Mesenchymal stem cell (in vitro differentiated cells and primary cell): Measurements from ENCODE around the gene DTNB.
A peak's percentile ranks its signal among the peaks of the same experiment; 100 is the strongest.

ENCODE experiments used
- DNase-seq: peaks from one replicate; pipeline ENCODE4 v3.0.0-alpha.2; 2013
- H2AFZ ChIP-seq: one replicate; pipeline ENCODE4 v1.6.1; 2013; ENCODE audit warnings: low read depth, mild to moderate bottlenecking, control low read depth, inconsistent platforms, low read length, moderate library complexity
- H2AK5ac ChIP-seq: 2 replicates; pipeline ENCODE4 v1.6.1; 2013; ENCODE audit warnings: low read length, moderate library complexity, mild to moderate bottlenecking, inconsistent platforms; ENCODE audit not compliant: severe bottlenecking
- H2BK120ac ChIP-seq: one replicate; pipeline ENCODE4 v1.6.1; 2013; ENCODE audit warnings: low read depth, mild to moderate bottlenecking, inconsistent platforms, low read length, moderate library complexity
- H2BK12ac ChIP-seq, 2 experiments: one replicate each; pipeline ENCODE4 v1.6.1; 2013; ENCODE audit warnings: inconsistent platforms in 2 of 2, low read length in 2 of 2, mild to moderate bottlenecking in 2 of 2, moderate library complexity in 2 of 2, control low read depth in 1 of 2
- H2BK15ac ChIP-seq: one replicate; pipeline ENCODE4 v1.6.1; 2013; ENCODE audit warnings: mild to moderate bottlenecking, low read depth, inconsistent platforms; ENCODE audit not compliant: poor library complexity, severe bottlenecking
- H2BK5ac ChIP-seq: 2 replicates; pipeline ENCODE4 v1.6.1; 2013; ENCODE audit warnings: low read depth, mild to moderate bottlenecking, low read length, control low read depth, inconsistent platforms; ENCODE audit not compliant: poor library complexity, severe bottlenecking
- H3K14ac ChIP-seq, 2 experiments: one replicate each; pipeline ENCODE4 v1.6.1; 2013; ENCODE audit warnings: inconsistent platforms in 2 of 2, low read length in 2 of 2, control low read depth in 1 of 2, mild to moderate bottlenecking in 1 of 2, moderate library complexity in 1 of 2
- H3K18ac ChIP-seq, 2 experiments: one replicate each; pipeline ENCODE4 v1.6.1; 2013; ENCODE audit warnings: inconsistent platforms in 2 of 2, low read length in 2 of 2, control low read depth in 1 of 2, low read depth in 1 of 2, mild to moderate bottlenecking in 1 of 2
- H3K23ac ChIP-seq, 2 experiments: one replicate each; pipeline ENCODE4 v1.6.1; 2013; ENCODE audit warnings: inconsistent platforms in 2 of 2, low read length in 2 of 2, mild to moderate bottlenecking in 2 of 2, moderate library complexity in 2 of 2, control low read depth in 1 of 2
- H3K27ac ChIP-seq: 2 replicates; pipeline ENCODE4 v1.5.1; 2013; ENCODE audit warnings: mild to moderate bottlenecking, moderate library complexity, low read length, control low read depth, inconsistent platforms; ENCODE audit not compliant: poor library complexity, severe bottlenecking
- H3K27me3 ChIP-seq, 2 experiments: 2 replicates each; pipeline versions ENCODE4 v1.6.1 to v1.7.0; 2013; ENCODE audit warnings: low read length in 2 of 2, mild to moderate bottlenecking in 2 of 2, moderate library complexity in 2 of 2, control low read depth in 1 of 2, inconsistent platforms in 1 of 2; ENCODE audit not compliant: control insufficient read depth in 1 of 2, insufficient read depth in 1 of 2
- H3K36me3 ChIP-seq, 2 experiments: 2 replicates each; pipeline versions ENCODE4 v1.6.1 to v1.7.0; 2013; ENCODE audit warnings: low read length in 2 of 2, control low read depth in 1 of 2, inconsistent platforms in 1 of 2, low read depth in 1 of 2, mild to moderate bottlenecking in 1 of 2; ENCODE audit not compliant: insufficient read depth in 2 of 2, control insufficient read depth in 1 of 2
- H3K4ac ChIP-seq, 2 experiments: one replicate each; pipeline ENCODE4 v1.6.1; 2013; ENCODE audit warnings: inconsistent platforms in 2 of 2, low read length in 2 of 2, mild to moderate bottlenecking in 2 of 2, moderate library complexity in 2 of 2, control low read depth in 1 of 2, low read depth in 1 of 2
- H3K4me1 ChIP-seq: 2 replicates; pipeline ENCODE4 v1.6.1; 2013; ENCODE audit warnings: low read depth, low read length, control low read depth; ENCODE audit not compliant: control insufficient read depth, insufficient read depth
- H3K4me2 ChIP-seq: 2 replicates; pipeline ENCODE4 v1.6.1; 2013; ENCODE audit warnings: low read length, mild to moderate bottlenecking, inconsistent platforms; ENCODE audit not compliant: poor library complexity, severe bottlenecking
- H3K4me3 ChIP-seq, 2 experiments: 2 replicates each; pipeline versions ENCODE4 v1.5.1 to v1.7.0; 2013; ENCODE audit warnings: low read length in 2 of 2, mild to moderate bottlenecking in 2 of 2, control low read depth in 1 of 2, low read depth in 1 of 2; ENCODE audit not compliant: insufficient read depth in 1 of 2
- H3K79me1 ChIP-seq: replicated peaks from 2 replicates; pipeline ENCODE4 v1.6.1; 2013; ENCODE audit warnings: mild to moderate bottlenecking, control low read depth, low read length, inconsistent platforms; ENCODE audit not compliant: poor library complexity, severe bottlenecking
- H3K9ac ChIP-seq: 2 replicates; pipeline ENCODE4 v1.7.0; 2013; ENCODE audit warnings: mild to moderate bottlenecking, low read length, moderate library complexity
- H3K9me3 ChIP-seq: 2 replicates; pipeline ENCODE4 v1.7.0; 2013; ENCODE audit warnings: mild to moderate bottlenecking, low read length; ENCODE audit not compliant: control insufficient read depth
- H4K8ac ChIP-seq: one replicate; pipeline ENCODE4 v1.6.1; 2013; ENCODE audit warnings: inconsistent platforms, mild to moderate bottlenecking, low read length, moderate library complexity
- H4K91ac ChIP-seq: one replicate; pipeline ENCODE4 v1.6.1; 2013; ENCODE audit warnings: mild to moderate bottlenecking, low read length, inconsistent platforms
- WGBS: methylation state at CpG from one replicate; pipeline ENCODE4 v1.1.7; 2013; ENCODE audit warnings: mixed read lengths; 5-methylcytosine and 5-hydroxymethylcytosine counted together

Gene DTNB

DNA sequence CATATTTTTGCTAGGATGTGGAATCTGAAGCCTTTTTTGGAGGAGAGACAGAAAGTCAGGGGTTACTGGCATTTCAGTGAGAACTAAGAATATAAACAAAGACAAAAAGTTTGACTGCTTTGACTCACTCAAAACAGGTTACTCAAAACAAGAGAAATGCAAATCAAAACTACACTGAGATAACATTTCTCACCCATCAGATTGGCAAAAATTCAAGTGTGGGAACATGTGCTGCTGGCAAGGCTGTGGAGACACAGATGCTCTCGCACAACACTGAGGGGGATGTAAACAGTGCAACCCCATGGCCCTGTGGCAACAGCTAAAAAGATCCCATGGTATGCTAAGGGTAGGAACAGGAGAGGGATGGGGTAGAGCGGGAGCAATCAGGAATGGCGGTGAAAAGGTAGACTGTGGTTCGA lies 86.6 kb downstream of the DTNB start:
- no peak overlapping the region for H2AK5ac ChIP-seq
- H3K4me3 ChIP-seq = no peak overlapping the region
- H3K14ac ChIP-seq = peak overlapping the region in 1 of 2 experiments; percentile 56
- no peak overlapping the region for H4K8ac ChIP-seq
- no peak overlapping the region for H3K9ac ChIP-seq
- no peaks in the 10 kb centered on the region for H3K79me1 ChIP-seq
- no peak overlapping the region for H3K23ac ChIP-seq
- H3K27ac ChIP-seq = no peak overlapping the region
- H3K27me3 ChIP-seq = no peaks in the 10 kb centered on the region
- no peak overlapping the region for H3K4me2 ChIP-seq
- H2BK15ac ChIP-seq = no peak overlapping the region
- no peak overlapping the region for H3K4ac ChIP-seq
- H2BK120ac ChIP-seq = no peak overlapping the region
- DNase-seq = no peak
- no peak overlapping the region for H2AFZ ChIP-seq
- peaks cover 12% of the 10 kb centered on the region for H3K4me1 ChIP-seq
- no peak overlapping the region for H2BK5ac ChIP-seq
- H3K18ac ChIP-seq = peak overlapping the region in 1 of 2 experiments; percentile 64
- peak overlapping the region in 1 of 2 experiments; percentile 60 for H2BK12ac ChIP-seq
- peaks cover 0 to 10% of the 10 kb centered on the region in 2 experiments for H3K36me3 ChIP-seq
- 94% methylated on average over 4 of the region's 4 CpGs for WGBS
- H4K91ac ChIP-seq = no peak overlapping the region
- no peaks in the 10 kb centered on the region for H3K9me3 ChIP-seq

DNA sequence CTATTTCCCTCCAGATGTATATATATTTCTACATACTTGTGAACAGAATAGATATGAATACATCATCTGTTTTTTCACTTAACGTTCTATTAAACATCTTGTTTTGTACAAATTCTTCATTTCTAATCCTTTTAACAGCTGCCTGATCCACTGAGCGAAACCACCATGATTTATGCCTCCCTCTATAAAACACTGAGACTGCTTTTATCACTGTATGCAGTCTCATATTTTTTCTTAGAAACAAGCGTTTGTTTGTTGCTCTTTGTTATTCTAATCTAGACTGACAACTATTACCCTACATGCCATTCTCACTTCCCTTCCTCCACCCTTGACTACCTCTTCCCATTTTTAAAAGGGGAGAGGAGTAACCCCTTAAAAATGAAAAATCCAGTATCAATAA lies 88.2 kb downstream of the DTNB start:
- Histone ChIP-seq H3K9ac (no peak overlapping the region), H3K23ac (no peak overlapping the region), H3K36me3 (peaks cover 0 to 5% of the 10 kb centered on the region in 2 experiments), H3K4ac (no peak overlapping the region), H3K27ac (no peak overlapping the region), H3K4me1 (peaks cover 7% of the 10 kb centered on the region), H2AFZ (no peak overlapping the region), H3K4me2 (no peak overlapping the region), H2BK5ac (no peak overlapping the region), H2BK120ac (no peak overlapping the region), H3K9me3 (no peaks in the 10 kb centered on the region), H2AK5ac (no peak overlapping the region), H4K91ac (no peak overlapping the region), H3K14ac (no peak overlapping the region), H3K27me3 (no peaks in the 10 kb centered on the region), H2BK12ac (no peak overlapping the region), H3K79me1 (no peaks in the 10 kb centered on the region), H2BK15ac (no peak overlapping the region), H3K18ac (no peak overlapping the region), H4K8ac (no peak overlapping the region), H3K4me3 (no peak overlapping the region)
- 93% methylated on average over 3 of the region's 3 CpGs for WGBS
- DNase-seq = no peak

GRCh38 chr2:25582077-25582830 lies 91.1 kb downstream of the DTNB start:
- WGBS = 94% methylated on average over 10 of the region's 10 CpGs
- Histone ChIP-seq H3K14ac (no peak overlapping the region), H3K4me3 (no peak overlapping the region), H2AK5ac (no peak overlapping the region), H4K91ac (no peak overlapping the region), H3K23ac (no peak overlapping the region), H2BK15ac (no peak overlapping the region), H3K36me3 (no peaks in the 10 kb centered on the region), H3K4me1 (peaks cover 3% of the 10 kb centered on the region), H4K8ac (no peak overlapping the region), H3K79me1 (no peaks in the 10 kb centered on the region), H2BK12ac (no peak overlapping the region), H3K9me3 (no peaks in the 10 kb centered on the region), H3K27me3 (no peaks in the 10 kb centered on the region), H3K4me2 (no peak overlapping the region), H3K18ac (no peak overlapping the region), H2AFZ (no peak overlapping the region), H3K9ac (no peak overlapping the region), H3K27ac (no peak overlapping the region), H2BK5ac (no peak overlapping the region), H2BK120ac (no peak overlapping the region), H3K4ac (no peak overlapping the region)
- DNase-seq = no peak

- no peak overlapping the region for H3K4ac ChIP-seq
- no peak overlapping the region for H3K9ac ChIP-seq
- no peak overlapping the region for H3K18ac ChIP-seq
- no peaks in the 10 kb centered on the region for H3K27me3 ChIP-seq
- no peak overlapping the region for H2BK5ac ChIP-seq
- H2AFZ ChIP-seq = no peak overlapping the region
- H3K36me3 ChIP-seq = peaks cover 0 to 3% of the 10 kb centered on the region in 2 experiments
- no peaks in the 10 kb centered on the region for H3K4me1 ChIP-seq
- H2BK12ac ChIP-seq = no peak overlapping the region
- no peak overlapping the region for H2BK120ac ChIP-seq
- no peak overlapping the region for H3K4me3 ChIP-seq
- H3K23ac ChIP-seq = no peak overlapping the region
- 87% methylated on average over 5 of the region's 7 CpGs for whole genome bisulfite sequencing
- H3K9me3 ChIP-seq = no peaks in the 10 kb centered on the region
- H3K79me1 ChIP-seq = no peaks in the 10 kb centered on the region
- H4K91ac ChIP-seq = no peak overlapping the region
- H4K8ac ChIP-seq = no peak overlapping the region
- no peak for DNase-seq
- H3K4me2 ChIP-seq = no peak overlapping the region
- H2AK5ac ChIP-seq = no peak overlapping the region
- H2BK15ac ChIP-seq = no peak overlapping the region
- H3K14ac ChIP-seq = no peak overlapping the region
- no peak overlapping the region for H3K27ac ChIP-seq
These were observed 96.8 kb downstream of the DTNB start for GRCh38 chr2:25576596-25576995.
